A172 (cell line): ENCODE measurements around the gene TJAP1. TPM values are rescaled to one million over a fixed set of nuclear protein-coding genes. Genes with fewer than 3 reads are reported as not detected.
A peak's percentile ranks its signal among the peaks of the same experiment; 100 is the strongest.

Experiments
- DNase-seq: peaks from one replicate; pipeline ENCODE4 v3.0.0-alpha.2; 2015; ENCODE audit warnings: low spot score
- total RNA-seq: library from RNA; depleted of rRNA; stranded (reverse); fragments of >200 nt; shearing (Covaris generic); gene quantifications from 2 replicates; pipeline ENCODE4 v1.2.3, GENCODE V29; 2014; rRNA removed

TJAP1 gene, protein sequence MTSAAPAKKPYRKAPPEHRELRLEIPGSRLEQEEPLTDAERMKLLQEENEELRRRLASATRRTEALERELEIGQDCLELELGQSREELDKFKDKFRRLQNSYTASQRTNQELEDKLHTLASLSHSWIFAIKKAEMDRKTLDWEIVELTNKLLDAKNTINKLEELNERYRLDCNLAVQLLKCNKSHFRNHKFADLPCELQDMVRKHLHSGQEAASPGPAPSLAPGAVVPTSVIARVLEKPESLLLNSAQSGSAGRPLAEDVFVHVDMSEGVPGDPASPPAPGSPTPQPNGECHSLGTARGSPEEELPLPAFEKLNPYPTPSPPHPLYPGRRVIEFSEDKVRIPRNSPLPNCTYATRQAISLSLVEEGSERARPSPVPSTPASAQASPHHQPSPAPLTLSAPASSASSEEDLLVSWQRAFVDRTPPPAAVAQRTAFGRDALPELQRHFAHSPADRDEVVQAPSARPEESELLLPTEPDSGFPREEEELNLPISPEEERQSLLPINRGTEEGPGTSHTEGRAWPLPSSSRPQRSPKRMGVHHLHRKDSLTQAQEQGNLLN
- total RNA-seq = 10.9 and 14.3 TPM in 2 replicates

DNA sequence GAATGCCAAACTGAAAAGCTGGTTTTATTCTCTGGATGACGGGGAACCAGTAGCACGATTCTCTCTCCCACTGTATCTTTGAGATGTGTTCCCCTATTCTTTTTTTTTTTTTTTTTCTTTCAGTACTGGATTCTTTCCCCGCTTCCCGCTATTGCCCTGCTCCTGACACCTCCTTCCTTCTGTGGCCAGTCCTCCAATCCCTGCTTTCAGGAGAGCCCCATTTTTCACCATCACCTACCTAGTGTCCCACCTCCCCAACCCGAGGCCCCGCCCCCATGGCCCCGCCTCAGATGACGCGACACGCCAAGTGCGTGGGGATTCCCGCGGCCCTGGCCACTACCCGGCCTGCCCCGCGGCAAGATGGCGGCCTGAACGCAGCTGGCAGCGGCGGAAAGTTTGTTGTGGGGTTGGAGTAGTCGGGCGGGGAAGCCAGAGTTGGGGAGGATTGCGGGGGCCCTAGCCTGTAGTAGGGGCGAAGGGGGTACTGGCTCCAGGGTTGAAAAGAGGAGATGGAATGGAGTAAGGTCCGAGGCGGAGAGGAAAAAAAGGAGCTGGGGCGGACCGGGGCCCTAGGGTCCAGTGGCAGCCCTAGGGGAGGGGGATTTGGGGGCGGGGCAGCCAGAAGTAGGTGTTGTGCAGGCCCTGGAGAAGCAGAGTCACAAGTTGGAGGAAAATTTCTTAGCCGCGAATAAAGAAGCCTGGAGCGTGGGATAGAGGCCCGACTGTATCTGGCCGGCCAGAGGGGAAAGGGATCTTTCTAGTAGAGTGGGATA is at the start of gene TJAP1:
TSS of gene TJAP1 (plus strand) at position 336 of the 773 bp plus-strand sequence. CDS start 21,432 bp downstream, outside the sequence.
- peak; percentile 73 for DNase-seq

DNA sequence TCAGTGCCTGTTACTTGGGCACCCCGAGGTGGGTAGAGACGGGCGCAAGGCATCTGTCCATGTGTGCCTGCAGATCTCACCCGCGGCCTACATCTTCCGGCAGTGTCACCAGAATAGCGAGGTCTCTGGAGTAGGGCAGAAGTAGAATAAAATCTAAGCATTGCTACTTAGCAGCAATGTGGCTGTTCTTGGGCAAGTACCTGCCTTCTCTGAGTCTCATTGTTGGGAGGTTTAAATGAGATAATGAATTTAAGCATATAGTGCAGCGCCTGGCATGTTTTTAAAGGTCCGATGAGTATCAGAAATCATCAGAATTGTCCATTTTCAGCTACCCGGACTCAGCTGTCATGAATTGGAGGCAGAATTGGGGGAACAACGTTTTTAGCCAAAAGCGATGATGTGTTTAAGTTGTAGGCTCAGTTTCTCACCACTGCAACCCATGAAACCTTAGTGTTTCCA is 49.2 kb upstream of the TJAP1 start:
- no peak for DNase-seq

DNA sequence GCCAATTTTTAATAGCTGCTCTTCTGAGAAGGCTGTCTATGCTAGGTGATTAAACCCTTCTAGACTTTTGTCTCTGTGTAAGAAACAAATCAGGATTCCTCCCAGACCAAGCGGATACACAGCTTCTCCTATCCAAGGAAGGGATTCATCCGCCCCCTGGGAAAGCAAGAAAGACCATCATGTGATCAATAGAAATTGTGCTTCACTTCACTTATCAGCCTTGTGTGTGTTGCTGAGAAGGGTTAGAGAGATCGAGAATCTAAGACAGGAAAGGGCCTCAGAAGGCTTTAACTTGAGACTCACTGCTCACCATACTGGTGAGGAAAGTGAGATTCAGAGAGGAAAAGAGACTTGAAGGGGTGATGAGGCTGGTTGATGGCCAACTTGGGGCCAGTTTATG is 48.5 kb upstream of the TJAP1 start:
- no peak for DNase-seq

DNA sequence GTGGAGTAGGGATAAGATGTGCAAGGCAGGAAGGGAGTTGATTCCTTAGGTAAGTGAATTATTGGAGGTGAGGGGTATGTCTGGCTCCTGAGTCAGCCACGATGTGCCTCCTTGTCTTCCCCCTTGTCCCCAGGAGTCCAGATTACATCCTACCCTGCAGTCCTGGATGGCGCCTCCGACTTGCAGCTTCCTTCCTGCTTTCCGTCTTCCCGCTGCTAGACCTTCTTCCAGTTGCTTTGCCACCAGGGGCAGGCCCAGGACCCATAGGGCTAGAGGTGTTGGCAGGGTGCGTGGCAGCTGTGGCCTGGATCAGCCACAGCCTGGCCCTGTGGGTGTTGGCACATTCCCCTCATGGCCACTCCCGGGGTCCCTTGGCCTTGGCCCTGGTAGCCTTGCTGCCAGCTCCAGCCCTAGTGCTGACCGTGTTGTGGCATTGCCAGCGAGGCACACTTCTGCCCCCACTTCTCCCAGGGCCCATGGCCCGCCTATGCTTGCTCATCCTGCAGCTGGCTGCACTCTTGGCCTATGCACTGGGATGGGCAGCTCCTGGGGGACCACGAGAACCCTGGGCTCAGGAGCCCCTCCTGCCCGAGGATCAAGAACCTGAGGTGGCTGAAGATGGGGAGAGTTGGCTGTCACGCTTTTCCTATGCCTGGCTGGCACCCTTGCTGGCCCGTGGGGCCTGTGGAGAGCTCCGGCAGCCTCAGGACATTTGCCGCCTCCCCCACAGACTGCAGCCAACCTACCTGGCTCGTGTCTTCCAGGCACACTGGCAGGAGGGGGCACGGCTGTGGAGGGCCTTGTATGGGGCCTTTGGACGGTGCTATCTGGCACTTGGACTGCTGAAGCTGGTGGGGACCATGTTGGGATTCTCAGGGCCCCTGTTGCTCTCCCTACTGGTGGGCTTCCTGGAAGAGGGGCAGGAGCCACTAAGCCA is 45.1 kb upstream of the TJAP1 start:
- no peak for DNase-seq

- DNase-seq = no peak
These were observed 44.2 kb upstream of the TJAP1 start for GRCh38 chr6:43433148-43433547.

DNA sequence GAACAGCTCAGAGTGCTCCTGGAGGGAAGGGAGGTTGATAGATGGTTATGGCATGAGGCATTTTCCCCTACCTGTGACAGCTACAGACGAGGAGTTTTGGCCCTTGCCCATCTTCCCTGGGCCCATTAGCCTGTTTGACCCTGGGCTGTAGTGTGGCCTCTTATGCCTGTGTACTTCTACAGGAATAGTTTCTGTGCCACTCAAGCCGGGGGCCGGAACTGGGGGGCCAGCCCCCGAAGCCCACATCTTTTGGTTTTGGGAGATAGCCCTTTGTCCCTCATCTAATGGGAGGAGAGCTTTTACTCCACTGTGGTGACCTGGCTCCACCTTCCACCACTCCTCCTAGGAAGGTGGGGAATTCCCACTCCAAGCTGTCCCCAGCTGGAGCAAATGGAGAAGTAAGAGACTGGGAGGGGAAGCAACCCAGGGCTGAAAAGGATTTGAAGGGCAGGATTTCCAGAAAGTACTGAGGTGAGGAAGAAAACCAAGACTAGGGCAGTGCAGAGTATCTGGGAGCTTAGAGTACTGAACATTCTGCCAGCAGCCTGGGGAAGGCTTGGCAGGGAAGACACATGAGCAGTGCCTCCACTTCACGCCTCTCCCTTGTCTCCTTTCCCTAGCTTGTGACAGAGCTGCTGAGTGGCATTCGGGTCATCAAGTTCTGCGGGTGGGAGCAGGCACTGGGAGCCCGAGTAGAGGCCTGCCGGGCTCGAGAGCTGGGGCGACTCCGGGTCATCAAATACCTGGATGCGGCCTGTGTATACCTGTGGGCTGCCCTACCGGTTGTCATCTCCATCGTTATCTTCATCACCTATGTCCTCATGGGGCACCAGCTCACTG is 43.1 kb upstream of the TJAP1 start:
- DNase-seq = no peak

- no peak for DNase-seq
These were observed 42.4 kb upstream of the TJAP1 start for GRCh38 chr6:43434943-43435342.

GRCh38 chr6:43435682-43436437 is 41.5 kb upstream of the TJAP1 start:
- no peak for DNase-seq

GRCh38 chr6:43436577-43437282 is 40.6 kb upstream of the TJAP1 start:
- peak; percentile 77 for DNase-seq

- no peak for DNase-seq
These were observed 39.7 kb upstream of the TJAP1 start for GRCh38 chr6:43437700-43438099.

GRCh38 chr6:43442935-43443334 is 34.4 kb upstream of the TJAP1 start:
- no peak for DNase-seq

GRCh38 chr6:43444036-43444435 is 33.3 kb upstream of the TJAP1 start:
- no peak for DNase-seq

DNA sequence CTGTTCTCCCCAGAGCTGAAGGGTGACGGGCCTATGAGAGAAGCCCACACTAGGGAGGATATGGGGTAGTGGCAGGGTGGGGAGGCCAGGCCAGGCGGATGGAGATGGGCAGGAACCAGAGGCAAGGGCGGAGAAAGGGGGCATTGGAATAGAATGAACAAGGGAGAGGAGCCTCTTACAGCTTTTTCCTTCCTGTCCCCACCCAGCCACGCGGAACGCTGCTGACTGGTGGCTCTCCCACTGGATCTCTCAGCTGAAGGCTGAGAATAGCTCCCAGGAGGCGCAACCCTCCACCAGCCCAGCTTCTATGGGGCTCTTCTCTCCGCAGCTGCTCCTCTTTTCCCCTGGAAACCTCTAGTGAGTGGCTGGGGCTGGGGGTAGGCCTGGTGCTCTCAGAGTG is 32.8 kb upstream of the TJAP1 start:
- no peak for DNase-seq

GRCh38 chr6:43445576-43445975 is 31.8 kb upstream of the TJAP1 start:
- no peak for DNase-seq

- no peak for DNase-seq
These were observed 29.8 kb upstream of the TJAP1 start for GRCh38 chr6:43447604-43448003.

DNA sequence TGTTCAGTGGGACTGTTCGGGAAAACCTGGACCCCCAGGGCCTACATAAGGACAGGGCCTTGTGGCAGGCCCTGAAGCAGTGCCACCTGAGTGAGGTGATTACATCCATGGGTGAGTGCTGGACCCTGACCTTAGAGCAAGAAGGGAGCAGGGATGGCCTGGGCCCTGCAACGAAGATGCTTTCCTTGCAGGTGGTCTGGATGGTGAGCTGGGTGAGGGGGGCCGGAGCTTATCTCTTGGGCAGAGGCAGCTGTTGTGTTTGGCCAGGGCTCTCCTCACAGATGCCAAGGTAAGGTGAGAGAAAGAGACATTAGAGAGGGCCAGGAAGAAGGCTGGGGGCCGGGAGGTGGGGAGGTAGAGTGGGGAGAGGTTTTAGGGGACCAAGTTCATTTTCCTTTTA is 28.5 kb upstream of the TJAP1 start:
- DNase-seq = no peak

DNA sequence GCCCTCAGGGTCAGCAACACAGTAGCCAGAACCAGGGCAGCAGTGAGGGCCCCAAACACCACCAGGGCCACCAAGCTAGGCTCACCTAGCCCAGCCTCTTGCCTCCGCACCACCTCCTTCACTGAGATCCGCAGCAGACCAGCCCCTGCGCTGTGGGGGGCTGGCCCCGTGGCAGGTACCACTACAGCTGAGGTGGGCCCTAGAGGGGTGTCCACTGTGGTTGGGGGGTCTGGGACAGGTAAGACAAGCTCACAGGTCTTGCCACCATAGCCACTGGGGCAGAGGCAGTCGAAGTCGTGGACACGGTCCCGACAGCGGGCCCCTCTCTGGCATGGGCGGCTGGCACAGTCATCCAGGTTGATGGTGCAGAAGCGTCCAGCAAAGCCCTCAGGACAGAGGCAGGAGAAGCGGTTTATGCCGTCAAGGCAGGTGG is 26.7 kb upstream of the TJAP1 start:
- no peak for DNase-seq

- no peak for DNase-seq
These were observed 26.0 kb upstream of the TJAP1 start for GRCh38 chr6:43451348-43451747.

DNA sequence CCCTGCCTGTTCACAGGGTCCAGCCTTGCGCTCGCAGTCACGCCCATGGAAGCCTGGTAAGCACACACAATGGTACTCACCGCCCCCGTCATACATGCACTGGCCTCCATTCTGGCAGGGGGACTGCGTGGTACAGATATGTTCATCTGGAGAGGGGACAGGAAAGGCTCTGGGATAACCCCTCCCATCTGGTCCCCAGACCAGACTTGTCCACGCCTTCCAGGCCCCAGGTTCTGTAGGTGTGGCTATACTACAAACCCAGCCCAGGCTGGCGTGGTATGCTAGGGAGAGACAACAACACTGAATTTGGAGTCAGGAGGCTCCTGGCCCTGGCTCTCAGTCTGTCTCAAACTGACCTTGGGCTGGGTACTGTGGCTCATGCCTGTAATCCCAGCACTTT is 25.4 kb upstream of the TJAP1 start:
- DNase-seq = no peak
